ENCODE results near the gene KITLG. TPM values are rescaled to one million over a fixed set of nuclear protein-coding genes. Genes with fewer than 3 reads are reported as not detected.

The KITLG gene
- polyA plus RNA-seq, 2 of the 4 experiments (the other 2 are of a cell fraction): 8.0 to 10.1 TPM

GRCh38 chr12:88451205-88451604 lies 129.1 kb downstream of the KITLG start (continued):
- TF ChIP-seq REST (IDR thresholded peaks at IDR 0.05) (no peak), HDAC2 (IDR thresholded peaks at IDR 0.05) (no peak), RCOR1 (IDR thresholded peaks at IDR 0.05; ENCODE audit: low read depth, low read length) (no peak)
- TF ChIP-seq, protein P1, sequence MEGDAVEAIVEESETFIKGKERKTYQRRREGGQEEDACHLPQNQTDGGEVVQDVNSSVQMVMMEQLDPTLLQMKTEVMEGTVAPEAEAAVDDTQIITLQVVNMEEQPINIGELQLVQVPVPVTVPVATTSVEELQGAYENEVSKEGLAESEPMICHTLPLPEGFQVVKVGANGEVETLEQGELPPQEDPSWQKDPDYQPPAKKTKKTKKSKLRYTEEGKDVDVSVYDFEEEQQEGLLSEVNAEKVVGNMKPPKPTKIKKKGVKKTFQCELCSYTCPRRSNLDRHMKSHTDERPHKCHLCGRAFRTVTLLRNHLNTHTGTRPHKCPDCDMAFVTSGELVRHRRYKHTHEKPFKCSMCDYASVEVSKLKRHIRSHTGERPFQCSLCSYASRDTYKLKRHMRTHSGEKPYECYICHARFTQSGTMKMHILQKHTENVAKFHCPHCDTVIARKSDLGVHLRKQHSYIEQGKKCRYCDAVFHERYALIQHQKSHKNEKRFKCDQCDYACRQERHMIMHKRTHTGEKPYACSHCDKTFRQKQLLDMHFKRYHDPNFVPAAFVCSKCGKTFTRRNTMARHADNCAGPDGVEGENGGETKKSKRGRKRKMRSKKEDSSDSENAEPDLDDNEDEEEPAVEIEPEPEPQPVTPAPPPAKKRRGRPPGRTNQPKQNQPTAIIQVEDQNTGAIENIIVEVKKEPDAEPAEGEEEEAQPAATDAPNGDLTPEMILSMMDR (IDR thresholded peaks at IDR 0.05): no peak

GRCh38 chr12:88450136-88450535 lies 130.1 kb downstream of the KITLG start:
- no peak for ATAC-seq
- Histone ChIP-seq H3K9me3 (no peaks in the 10 kb centered on the region), H3K4me3 (no peak overlapping the region), H3K4me1 (no peaks in the 10 kb centered on the region), H3K27ac (no peak overlapping the region), H3K4me2 (no peak overlapping the region)
- no peak for TF ChIP-seq MAZ (IDR thresholded peaks at IDR 0.05; ENCODE audit: borderline replicate concordance, low read depth, low read length)
- TF ChIP-seq PHF8 (IDR thresholded peaks at IDR 0.05; ENCODE audit: borderline replicate concordance, low read depth): no peak
- no peak for TF ChIP-seq HOXB13 (CRISPR knock-in tag; IDR thresholded peaks at IDR 0.05; ENCODE audit: low read depth)
- TF ChIP-seq RARB (CRISPR knock-in tag; IDR thresholded peaks at IDR 0.05): no peak
- TF ChIP-seq, protein P2, sequence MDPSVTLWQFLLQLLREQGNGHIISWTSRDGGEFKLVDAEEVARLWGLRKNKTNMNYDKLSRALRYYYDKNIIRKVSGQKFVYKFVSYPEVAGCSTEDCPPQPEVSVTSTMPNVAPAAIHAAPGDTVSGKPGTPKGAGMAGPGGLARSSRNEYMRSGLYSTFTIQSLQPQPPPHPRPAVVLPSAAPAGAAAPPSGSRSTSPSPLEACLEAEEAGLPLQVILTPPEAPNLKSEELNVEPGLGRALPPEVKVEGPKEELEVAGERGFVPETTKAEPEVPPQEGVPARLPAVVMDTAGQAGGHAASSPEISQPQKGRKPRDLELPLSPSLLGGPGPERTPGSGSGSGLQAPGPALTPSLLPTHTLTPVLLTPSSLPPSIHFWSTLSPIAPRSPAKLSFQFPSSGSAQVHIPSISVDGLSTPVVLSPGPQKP (IDR thresholded peaks at IDR 0.05; ENCODE audit: low read depth, low read length): no peak
- no peak for TF ChIP-seq CHD2 (IDR thresholded peaks at IDR 0.05; ENCODE audit: low read length, partially characterized antibody)
- TF ChIP-seq E2F6 (IDR thresholded peaks at IDR 0.05; ENCODE audit: borderline replicate concordance, low read depth): no peak
- no peak for TF ChIP-seq FOSL2 (IDR thresholded peaks at IDR 0.05)
- no peak for TF ChIP-seq FOSL2 (CRISPR knock-in tag; IDR thresholded peaks at IDR 0.05)
- no peak for TF ChIP-seq GATA3 (IDR thresholded peaks at IDR 0.05; ENCODE audit: borderline replicate concordance)
- no peak for TF ChIP-seq FOSB (CRISPR knock-in tag; IDR thresholded peaks at IDR 0.05)
- no peak for TF ChIP-seq EP300 (IDR thresholded peaks at IDR 0.05)
- no peak for TF ChIP-seq EHMT2 (IDR thresholded peaks at IDR 0.05; ENCODE audit: low read depth)
- TF ChIP-seq TFCP2L1 (CRISPR knock-in tag; IDR thresholded peaks at IDR 0.05): no peak
- 28% methylated on average over 1 of the region's 1 CpG for WGBS (ENCODE audit: missing lambda C conversion rate)
- ChIA-PET CTCF (interaction anchor here (1.1 kb wide), 1 partner anchor 8 kb away, joined by 3 read pairs; no protein-coding TSS in a partner anchor), POLR2A (no interaction called here)
- no peak for DNase-seq (ENCODE audit: low read depth in 1 of 2, low spot score in 1 of 2)
- no peak for FAIRE-seq

DNA sequence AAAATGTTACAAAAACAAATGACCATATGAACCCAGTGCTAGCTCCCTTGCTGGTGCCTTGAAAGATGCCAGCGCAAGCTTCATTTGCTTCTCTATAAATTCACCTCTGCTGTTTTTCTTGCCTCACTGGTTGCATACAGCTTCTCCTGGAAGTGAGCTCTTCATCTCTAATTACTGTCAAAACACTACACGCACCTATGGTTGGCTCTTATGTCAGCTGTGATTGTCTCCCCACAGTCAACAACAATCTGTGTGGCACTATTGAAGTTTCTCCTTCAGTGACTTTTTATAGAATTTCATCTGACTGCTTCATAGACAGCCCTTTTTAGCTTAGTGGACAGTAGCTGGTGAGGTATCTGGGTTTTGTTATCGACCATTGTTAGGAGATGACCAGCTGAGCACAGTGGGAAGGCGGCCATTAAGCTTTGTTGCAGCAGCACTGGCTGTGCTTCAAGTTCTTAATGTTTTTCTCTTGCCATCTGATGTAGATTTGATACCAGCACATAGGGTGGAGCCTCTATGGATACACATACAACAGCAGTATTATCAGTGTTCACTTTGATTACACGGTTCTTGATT lies 131.8 kb downstream of the KITLG start:
- no peaks in the 10 kb centered on the region for H3K4me1 ChIP-seq
- FAIRE-seq (no peak), ATAC-seq (no peak), DNase-seq (ENCODE audit: low read depth in 1 of 2, low spot score in 1 of 2) (no peak)
- H3K4me3 ChIP-seq: no peak overlapping the region
- H3K4me2 ChIP-seq: no peak overlapping the region
- ChIA-PET POLR2A (no interaction called here), CTCF (no interaction called here)
- H3K27ac ChIP-seq: no peak overlapping the region
- H3K9me3 ChIP-seq: no peaks in the 10 kb centered on the region
- WGBS (ENCODE audit: missing lambda C conversion rate): 77% methylated on average over 5 of the region's 5 CpGs
- TF ChIP-seq RNF2 (IDR thresholded peaks at IDR 0.05; ENCODE audit: borderline replicate concordance, low read depth) (no peak), ATOH8 (CRISPR knock-in tag; IDR thresholded peaks at IDR 0.05; ENCODE audit: low read depth) (no peak), KDM5A (IDR thresholded peaks at IDR 0.05) (no peak), NR3C1 (IDR thresholded peaks at IDR 0.05) (no peak), RCOR1 (IDR thresholded peaks at IDR 0.05; ENCODE audit: low read depth, low read length) (no peak), MYC (IDR thresholded peaks at IDR 0.05; ENCODE audit: borderline replicate concordance, low read length) (no peak), MAFK (IDR thresholded peaks at IDR 0.05; ENCODE audit: partially characterized antibody) (no peak), KDM1A (IDR thresholded peaks at IDR 0.05; ENCODE audit: low read depth) (no peak), HDAC2 (IDR thresholded peaks at IDR 0.05) (no peak), ESRRA (IDR thresholded peaks at IDR 0.05; ENCODE audit: borderline replicate concordance, low read length) (no peak)
- TF ChIP-seq, protein P3, sequence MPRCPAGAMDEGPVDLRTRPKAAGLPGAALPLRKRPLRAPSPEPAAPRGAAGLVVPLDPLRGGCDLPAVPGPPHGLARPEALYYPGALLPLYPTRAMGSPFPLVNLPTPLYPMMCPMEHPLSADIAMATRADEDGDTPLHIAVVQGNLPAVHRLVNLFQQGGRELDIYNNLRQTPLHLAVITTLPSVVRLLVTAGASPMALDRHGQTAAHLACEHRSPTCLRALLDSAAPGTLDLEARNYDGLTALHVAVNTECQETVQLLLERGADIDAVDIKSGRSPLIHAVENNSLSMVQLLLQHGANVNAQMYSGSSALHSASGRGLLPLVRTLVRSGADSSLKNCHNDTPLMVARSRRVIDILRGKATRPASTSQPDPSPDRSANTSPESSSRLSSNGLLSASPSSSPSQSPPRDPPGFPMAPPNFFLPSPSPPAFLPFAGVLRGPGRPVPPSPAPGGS (IDR thresholded peaks at IDR 0.05): no peak
